GM18520 (cell line): ENCODE results near the gene PRRX2.

ENCODE experiments used
- ATAC-seq: cut with Tn5 transposase; IDR thresholded peaks from one replicate; pipeline ENCODE4 v1.9.1; 2021; ENCODE audit not compliant: unreplicated experiment

Gene PRRX2

DNA sequence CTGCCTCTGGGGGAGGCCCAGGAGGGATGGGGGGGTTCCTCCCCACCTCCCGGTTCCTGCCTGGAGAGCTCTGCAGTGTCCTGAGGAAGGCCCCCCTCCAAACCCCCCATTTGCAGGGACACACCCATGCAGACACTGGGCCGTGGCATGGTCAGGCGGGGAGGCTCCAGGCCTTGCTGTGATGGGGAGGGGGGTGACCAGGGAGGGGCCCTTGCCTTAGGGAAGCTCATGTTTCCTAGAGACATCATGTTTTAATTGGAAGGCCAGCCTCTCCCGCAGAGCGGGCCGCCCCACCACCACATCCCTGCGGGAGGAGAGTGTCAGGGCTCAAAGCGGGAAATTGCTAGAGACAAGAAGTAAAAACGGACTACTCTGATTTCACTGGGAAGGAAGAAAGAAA lies 12.0 kb downstream of the PRRX2 start:
- ATAC-seq: no peak

GRCh38 chr9:129678844-129679243 lies 13.4 kb downstream of the PRRX2 start:
- ATAC-seq: no peak

GRCh38 chr9:129679537-129679936 lies 14.1 kb downstream of the PRRX2 start:
- no peak for ATAC-seq

- ATAC-seq: no peak
These were observed 16.5 kb downstream of the PRRX2 start for GRCh38 chr9:129681924-129682323.

GRCh38 chr9:129682381-129682780 lies 16.9 kb downstream of the PRRX2 start:
- no peak for ATAC-seq

- ATAC-seq: no peak
These were observed 19.9 kb downstream of the PRRX2 start for GRCh38 chr9:129685220-129685932.

DNA sequence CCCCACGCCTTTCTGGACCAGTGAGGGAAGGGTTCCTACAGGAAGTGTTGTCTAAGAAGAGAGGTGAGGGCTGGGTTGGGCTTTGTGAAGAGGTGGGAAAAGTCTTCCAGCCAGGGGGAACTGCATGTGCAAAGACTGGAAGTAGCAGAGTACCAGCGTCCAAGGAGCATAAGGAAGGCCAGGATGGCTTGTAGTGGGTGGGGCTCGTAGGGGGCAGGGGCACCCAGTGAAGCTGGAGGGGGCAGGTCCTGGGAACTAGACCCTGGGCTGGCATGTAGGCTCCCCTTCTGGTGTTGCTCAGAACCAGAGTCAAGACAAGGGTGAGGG lies 20.4 kb downstream of the PRRX2 start:
- no peak for ATAC-seq

DNA sequence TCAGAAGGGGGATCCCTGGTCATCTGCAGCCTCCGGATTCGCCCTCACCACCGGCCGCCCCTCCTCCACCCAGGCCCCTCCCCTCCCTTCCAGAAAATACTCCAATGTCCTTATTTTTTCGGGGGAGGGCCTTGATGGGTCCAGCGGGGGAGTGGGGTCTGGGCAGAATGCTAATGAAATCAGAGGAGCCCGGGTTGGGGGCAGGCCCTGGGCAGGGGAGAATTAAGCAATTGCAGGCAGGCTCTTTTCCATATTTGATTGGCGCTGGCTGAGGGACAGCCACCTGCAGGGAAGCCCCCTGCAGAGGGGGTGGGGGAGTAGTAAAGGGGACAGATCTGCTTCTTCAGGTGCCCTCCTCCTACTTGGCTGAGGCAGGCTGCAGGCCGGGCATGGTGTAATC lies 21.3 kb downstream of the PRRX2 start:
- no peak for ATAC-seq

DNA sequence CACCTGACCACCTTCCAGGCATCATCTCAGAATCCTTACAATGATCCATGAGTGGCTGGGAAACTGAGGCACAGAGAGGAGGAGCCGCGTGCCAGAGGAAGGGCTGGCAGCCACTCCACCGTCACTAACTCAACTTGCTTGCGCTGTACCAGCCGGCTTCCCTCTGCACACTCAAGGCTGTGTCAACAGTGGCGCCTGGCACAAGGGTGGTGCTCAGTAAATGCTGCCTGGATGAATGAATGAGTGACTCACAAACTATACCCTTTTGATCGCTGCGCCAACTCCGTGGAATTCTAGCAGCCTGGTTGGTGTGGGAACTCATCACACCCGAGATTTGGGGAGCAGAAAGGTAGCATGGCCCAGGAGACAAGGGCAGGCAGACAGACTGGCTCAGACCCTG lies 21.9 kb downstream of the PRRX2 start:
- no peak for ATAC-seq

- no peak for ATAC-seq
These were observed 23.0 kb downstream of the PRRX2 start for GRCh38 chr9:129688285-129689043.

DNA sequence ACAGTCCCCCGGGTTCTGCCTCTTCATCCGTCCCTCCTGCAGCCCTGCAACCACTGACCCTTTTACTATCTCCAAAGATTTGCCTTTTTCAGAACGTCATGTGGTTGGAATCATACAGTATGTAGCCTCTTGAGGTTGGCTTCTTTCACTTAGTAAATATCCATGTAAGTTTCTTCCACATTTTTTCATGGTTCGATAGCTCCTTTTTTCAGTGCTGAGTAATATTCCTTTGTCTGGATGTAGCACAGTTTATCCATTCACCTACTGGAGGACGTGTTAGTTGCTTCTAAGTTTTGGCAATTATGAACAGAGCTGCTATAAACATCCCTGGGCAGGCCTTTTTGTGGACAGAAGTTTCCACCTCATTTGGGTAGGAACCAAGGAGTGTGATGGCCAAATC lies 27.1 kb downstream of the PRRX2 start:
- ATAC-seq: no peak

GRCh38 chr9:129693741-129694140 lies 28.3 kb downstream of the PRRX2 start:
- no peak for ATAC-seq

DNA sequence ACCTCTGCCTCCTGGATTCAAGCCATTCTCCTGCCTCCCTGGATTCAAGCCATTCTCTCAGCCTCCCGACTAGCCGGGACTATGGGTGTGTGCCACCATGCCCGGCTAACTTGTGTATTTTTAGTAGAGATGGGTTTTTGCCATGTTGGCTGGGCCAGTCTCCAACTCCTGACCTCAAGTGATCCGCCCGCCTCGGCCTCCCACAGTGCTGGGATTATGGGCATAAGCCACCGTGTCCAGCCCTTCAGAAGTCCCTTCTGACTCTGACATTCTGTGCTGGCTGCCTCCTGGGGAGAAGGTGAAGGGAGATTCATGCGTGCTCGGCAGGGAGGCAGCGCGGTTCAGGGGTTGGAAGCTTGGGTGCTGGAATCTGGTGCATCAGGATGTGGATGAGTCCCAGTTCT lies 28.8 kb downstream of the PRRX2 start:
- no peak for ATAC-seq

GRCh38 chr9:129695870-129696269 lies 30.4 kb downstream of the PRRX2 start:
- ATAC-seq: no peak

- ATAC-seq: no peak
These were observed 31.7 kb downstream of the PRRX2 start for GRCh38 chr9:129696944-129697655.

GRCh38 chr9:129697656-129698253 lies 32.3 kb downstream of the PRRX2 start:
- no peak for ATAC-seq

DNA sequence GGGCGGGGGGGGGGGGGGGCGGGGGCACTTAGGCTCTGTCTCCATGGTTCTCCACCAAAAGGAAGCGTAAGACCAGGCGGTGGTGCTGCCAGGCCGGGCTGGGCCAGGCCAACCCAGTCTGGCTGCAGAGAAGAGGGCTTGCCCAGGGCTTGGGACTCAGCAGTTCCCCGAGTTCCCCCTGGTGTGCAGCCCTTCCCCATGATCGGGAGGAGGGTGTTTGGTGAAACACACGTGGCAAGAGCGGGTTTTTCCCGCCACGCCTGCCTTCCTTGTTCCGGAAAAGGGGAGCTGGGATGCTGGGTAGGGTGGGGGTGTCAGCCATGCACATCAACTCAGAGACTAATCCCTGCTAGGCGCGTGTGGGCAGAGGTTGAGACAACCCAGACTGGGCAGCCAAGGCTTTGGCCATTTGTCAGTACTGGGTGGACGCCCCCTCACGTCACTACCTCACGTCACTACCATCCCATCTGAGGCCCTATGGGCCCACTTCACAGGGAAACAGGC lies 32.9 kb downstream of the PRRX2 start:
- no peak for ATAC-seq

DNA sequence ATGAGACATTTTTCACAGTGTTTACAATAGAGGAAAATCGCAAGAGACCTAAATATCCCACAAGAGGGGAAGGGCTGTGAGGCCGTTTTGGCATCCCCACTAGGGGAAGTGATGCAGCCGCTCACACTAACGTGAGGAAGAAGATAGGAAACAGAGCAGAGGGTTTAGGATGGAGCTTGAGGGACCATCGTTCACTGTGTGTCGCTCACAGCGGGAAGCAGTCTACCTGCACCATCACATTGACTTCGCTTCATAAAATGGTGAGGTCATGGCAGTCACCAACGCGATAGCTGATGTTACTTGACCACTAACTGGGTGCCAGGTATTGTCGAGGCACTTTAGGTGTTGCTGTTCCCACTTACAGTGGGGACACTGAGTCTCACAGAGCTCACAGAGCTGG lies 35.6 kb downstream of the PRRX2 start:
- ATAC-seq: no peak

DNA sequence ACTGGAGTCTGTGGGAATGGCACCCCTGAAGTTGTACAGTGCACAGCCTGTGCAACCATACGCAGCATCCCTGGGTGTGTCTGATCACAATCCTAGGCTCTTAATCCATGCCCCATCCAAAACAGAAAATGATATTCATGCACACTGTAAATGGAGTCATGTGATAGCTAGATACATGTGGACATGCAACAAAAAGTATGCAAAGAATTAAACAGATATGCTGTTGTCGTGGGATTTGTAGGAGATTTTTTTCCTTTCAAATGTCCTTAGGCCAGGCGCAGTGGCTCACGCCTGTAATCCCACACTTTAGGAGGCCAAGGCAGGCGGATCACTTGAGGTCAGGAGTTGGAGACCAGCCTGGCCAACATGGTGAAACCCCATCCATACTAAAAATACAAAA lies 36.1 kb downstream of the PRRX2 start:
- ATAC-seq: no peak

DNA sequence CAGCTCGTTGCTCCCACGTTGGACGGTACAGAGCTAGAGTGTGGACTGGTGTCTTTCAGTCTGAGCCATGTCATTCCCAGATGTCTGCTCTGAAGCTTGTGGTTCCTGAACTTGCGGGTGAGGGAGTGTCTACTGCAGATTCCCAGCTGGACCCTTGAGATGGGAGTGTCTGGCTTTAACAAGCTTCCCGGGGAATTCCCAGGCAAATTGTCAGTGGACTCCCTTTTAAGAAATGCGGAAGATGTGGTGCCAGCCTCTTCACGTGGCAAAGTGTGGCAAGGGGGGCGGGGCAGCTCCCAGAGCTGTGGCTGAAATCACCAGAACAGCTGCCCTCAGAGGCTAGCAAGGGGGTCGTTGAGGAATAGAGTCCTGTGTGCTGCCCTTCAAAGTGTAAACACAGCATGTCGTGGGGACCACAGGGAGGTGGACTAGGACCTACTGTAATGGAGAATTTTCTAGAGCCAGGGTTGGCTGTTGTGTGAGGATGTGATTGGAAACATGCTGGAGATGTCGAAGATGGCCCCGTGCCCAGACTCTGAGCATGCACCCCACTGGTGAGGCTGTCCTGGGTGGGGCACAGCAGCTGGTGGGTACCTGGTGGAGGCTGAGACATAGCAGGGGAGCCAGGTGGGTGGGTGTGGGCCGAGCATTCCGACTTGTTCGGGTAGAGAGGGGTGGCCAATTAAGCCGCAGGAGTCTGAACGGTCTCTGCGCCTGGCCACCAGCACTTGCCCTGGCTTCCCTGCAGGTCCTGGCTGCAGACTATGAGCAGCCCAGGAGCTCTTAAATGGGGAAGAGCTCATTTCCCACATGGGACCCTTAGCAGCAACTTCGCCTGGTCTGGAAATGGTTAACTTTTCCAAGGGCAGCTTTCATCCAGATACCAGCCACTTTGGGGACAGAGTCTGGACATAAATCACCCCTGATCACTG lies 37.4 kb downstream of the PRRX2 start:
- ATAC-seq: no peak
